Measurements from ENCODE around the gene PREX1.

Gene PREX1

GRCh38 chr20:48801197-48801596 is 26.6 kb downstream of the PREX1 start:
- Histone ChIP-seq H3K79me2 (ENCODE audit: insufficient read depth, low read depth) (no peaks in the 10 kb centered on the region), H3K4me1 (ENCODE audit: low read depth, poor library complexity, severe bottlenecking) (no peaks in the 10 kb centered on the region)
- no peak for TF ChIP-seq CTCF (conservative IDR thresholded peaks at IDR 0.05; ENCODE audit: low read depth, low read length)

GRCh38 chr20:48800177-48800576 is 27.6 kb downstream of the PREX1 start:
- Histone ChIP-seq H3K27me3 (ENCODE audit: insufficient read depth, low read depth) (0 out of 2 replicates have a peak, but pooled peaks cover 7% of the 10 kb centered on the region), H3K9ac (no peak overlapping the region), H4K20me1 (ENCODE audit: insufficient read depth) (no peaks in the 10 kb centered on the region), H2AFZ (ENCODE audit: low read depth) (no peak overlapping the region), H3K4me1 (ENCODE audit: low read depth, poor library complexity, severe bottlenecking) (no peaks in the 10 kb centered on the region), H3K79me2 (ENCODE audit: insufficient read depth, low read depth) (no peaks in the 10 kb centered on the region), H3K27ac (no peak overlapping the region), H3K36me3 (ENCODE audit: insufficient read depth) (no peaks in the 10 kb centered on the region), H3K4me2 (no peak overlapping the region), H3K4me3 (IDR thresholded peaks at IDR 0.05; ENCODE audit: insufficient read depth, low read depth, low read length) (no peak overlapping the region)
- TF ChIP-seq CTCF (conservative IDR thresholded peaks at IDR 0.05; ENCODE audit: low read depth, low read length): no peak

More at GRCh38 chr20:48801197-48801596, 26.6 kb downstream of the PREX1 start:
- H2AFZ ChIP-seq (ENCODE audit: low read depth): no peak overlapping the region
- no peak overlapping the region for H3K27ac ChIP-seq
- no peak overlapping the region for H3K4me2 ChIP-seq
- no peak overlapping the region for H3K9ac ChIP-seq
- no peaks in the 10 kb centered on the region for H4K20me1 ChIP-seq (ENCODE audit: insufficient read depth)
- no peaks in the 10 kb centered on the region for H3K36me3 ChIP-seq (ENCODE audit: insufficient read depth)
- 0 out of 2 replicates have a peak, but pooled peaks cover 10% of the 10 kb centered on the region for H3K27me3 ChIP-seq (ENCODE audit: insufficient read depth, low read depth)
- no peak overlapping the region for H3K4me3 ChIP-seq (IDR thresholded peaks at IDR 0.05; ENCODE audit: insufficient read depth, low read depth, low read length)

GRCh38 chr20:48799328-48800105 is 28.3 kb downstream of the PREX1 start:
- Histone ChIP-seq H3K4me3 (IDR thresholded peaks at IDR 0.05; ENCODE audit: insufficient read depth, low read depth, low read length) (no peak overlapping the region), H3K27me3 (ENCODE audit: insufficient read depth, low read depth) (0 out of 2 replicates have a peak, but pooled peaks cover 4% of the 10 kb centered on the region), H3K27ac (no peak overlapping the region), H3K36me3 (ENCODE audit: insufficient read depth) (no peaks in the 10 kb centered on the region), H3K4me1 (ENCODE audit: low read depth, poor library complexity, severe bottlenecking) (no peaks in the 10 kb centered on the region), H4K20me1 (ENCODE audit: insufficient read depth) (no peaks in the 10 kb centered on the region), H2AFZ (ENCODE audit: low read depth) (no peak overlapping the region), H3K9ac (no peak overlapping the region), H3K4me2 (no peak overlapping the region), H3K79me2 (ENCODE audit: insufficient read depth, low read depth) (no peaks in the 10 kb centered on the region)
- TF ChIP-seq CTCF (conservative IDR thresholded peaks at IDR 0.05; ENCODE audit: low read depth, low read length): no peak

- Histone ChIP-seq H4K20me1 (ENCODE audit: insufficient read depth) (no peaks in the 10 kb centered on the region), H3K4me3 (IDR thresholded peaks at IDR 0.05; ENCODE audit: insufficient read depth, low read depth, low read length) (no peak overlapping the region), H3K4me2 (no peak overlapping the region), H3K4me1 (ENCODE audit: low read depth, poor library complexity, severe bottlenecking) (no peaks in the 10 kb centered on the region), H3K79me2 (ENCODE audit: insufficient read depth, low read depth) (no peaks in the 10 kb centered on the region), H2AFZ (ENCODE audit: low read depth) (no peak overlapping the region), H3K36me3 (ENCODE audit: insufficient read depth) (no peaks in the 10 kb centered on the region), H3K27ac (no peak overlapping the region), H3K27me3 (ENCODE audit: insufficient read depth, low read depth) (no peaks in the 10 kb centered on the region), H3K9ac (no peak overlapping the region)
- TF ChIP-seq CTCF (conservative IDR thresholded peaks at IDR 0.05; ENCODE audit: low read depth, low read length): no peak
Observed at GRCh38 chr20:48797850-48798747, 29.7 kb downstream of the PREX1 start.
